ENCODE data around the gene ARHGAP26.

The ARHGAP26 gene

DNA sequence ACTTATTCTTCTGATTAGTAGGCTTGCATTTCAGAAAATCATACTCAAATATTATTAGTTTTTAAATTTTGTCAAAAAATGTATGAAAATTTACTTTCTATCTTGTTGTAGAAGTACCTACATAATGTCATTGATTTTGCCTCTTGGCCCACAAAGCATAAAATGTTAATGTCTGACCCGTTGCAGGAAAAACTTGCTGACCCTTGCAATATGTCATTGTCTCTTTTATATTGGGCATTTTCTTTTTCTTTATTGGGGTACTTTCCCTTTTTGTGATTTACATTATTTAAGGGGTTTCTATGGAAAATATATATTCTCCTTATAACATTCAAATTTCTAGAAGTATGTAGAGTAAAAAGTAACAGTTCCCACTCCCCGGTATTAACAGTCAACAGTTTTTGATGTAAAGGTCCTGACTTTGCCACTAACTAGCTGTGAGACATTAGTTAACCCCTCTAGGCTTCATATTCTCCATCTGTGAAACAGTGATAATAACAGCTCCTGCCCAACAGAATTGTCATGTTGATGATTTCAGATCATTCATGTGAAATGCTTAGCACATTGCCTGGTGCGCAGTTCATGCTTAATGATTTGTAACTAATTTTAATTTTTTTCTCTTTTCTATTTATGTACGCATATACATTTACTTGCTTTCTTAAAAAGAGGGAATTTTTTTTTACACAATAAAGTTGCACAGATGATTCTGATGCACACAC, 243.2 kb downstream of the ARHGAP26 start:
- no peak for DNase-seq (ENCODE audit: low read depth in 2 of 2)

- no peak for DNase-seq (ENCODE audit: low read depth in 2 of 2)
Observed at GRCh38 chr5:143014017-143014651, 244.0 kb downstream of the ARHGAP26 start.

GRCh38 chr5:143016777-143017516, 246.8 kb downstream of the ARHGAP26 start:
- DNase-seq (ENCODE audit: low read depth in 2 of 2) = no peak

- DNase-seq (ENCODE audit: low read depth in 2 of 2) = no peak
Observed at GRCh38 chr5:143017541-143017940, 247.4 kb downstream of the ARHGAP26 start.

DNA sequence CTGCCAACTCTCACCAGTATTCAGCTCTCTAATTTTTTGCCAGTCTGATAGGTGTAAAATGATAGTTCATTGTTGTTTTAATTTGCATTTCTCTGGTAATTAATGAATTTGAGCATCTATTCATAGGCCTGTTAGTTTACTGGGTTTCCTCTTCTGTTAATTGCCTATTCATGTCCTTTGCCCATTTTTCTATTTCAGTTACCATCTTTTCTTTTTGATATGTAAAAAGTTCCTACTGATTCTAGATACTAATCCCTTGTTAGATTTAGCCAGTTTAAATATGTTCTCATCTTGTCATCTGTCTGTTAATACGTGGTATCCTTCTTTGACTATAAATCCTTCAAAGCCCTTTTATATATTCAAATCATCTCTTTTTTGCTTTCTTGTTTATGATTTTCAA, 247.8 kb downstream of the ARHGAP26 start:
- no peak for DNase-seq (ENCODE audit: low read depth in 2 of 2)

- no peak for DNase-seq (ENCODE audit: low read depth in 2 of 2)
Observed at GRCh38 chr5:143019157-143019556, 249.0 kb downstream of the ARHGAP26 start.

GRCh38 chr5:143019614-143020515, 249.7 kb downstream of the ARHGAP26 start:
- no peak for DNase-seq (ENCODE audit: low read depth in 2 of 2)

DNA sequence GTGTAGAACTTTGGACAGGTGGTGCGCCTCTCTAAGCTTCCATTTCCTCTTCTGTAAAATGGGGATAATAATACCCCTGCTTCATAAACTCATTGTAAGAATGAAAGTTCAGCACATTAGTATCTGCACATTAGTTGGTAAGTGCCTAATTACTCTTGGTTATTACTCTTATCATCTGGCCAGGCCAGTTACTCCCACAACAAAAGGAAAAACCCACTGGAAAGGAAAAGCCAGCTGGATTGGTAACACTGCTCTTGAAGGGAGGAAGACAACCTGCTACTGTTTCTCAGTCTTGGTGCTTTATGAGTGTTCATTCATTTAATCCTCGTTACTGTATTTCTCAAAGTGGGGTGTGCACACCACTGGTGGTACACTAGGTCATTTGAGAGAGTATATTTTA, 251.4 kb downstream of the ARHGAP26 start:
- DNase-seq (ENCODE audit: low read depth in 2 of 2) = no peak

DNA sequence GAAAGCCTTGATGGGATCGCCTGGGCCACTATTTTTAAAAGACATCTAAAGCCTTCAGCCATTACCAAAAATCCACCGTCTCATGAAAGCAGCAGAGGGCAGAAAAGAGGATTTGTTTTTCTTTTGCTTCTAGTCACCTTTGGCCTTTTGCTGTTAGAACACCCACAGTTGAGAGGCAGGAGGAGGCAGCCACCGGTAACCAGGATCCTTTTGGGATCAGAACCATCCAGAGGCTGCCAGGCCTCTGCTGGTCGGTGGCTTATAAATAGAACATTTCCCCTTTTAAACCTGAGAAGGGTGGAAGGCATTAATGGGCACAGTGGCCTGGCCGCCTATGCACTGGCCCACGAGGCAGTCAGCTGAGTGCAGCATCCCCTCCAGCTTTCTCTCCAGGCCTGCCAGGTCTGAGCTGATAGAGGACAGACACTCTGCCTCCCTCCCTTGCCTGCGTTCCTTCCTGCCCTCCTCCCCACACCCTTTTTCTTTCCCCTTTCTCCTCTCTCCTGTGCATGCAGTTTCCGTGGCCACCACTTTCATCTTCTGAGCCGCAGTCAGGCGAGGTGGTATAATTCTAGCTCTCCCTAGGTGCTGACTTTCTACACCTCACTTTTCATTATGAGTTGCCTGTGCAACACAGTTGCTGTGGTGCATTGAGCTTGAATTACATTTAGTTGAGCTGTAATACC, 253.4 kb downstream of the ARHGAP26 start:
- no peak for DNase-seq (ENCODE audit: low read depth in 2 of 2)

- no peak for DNase-seq (ENCODE audit: low read depth in 2 of 2)
Observed at GRCh38 chr5:143024228-143024920, 254.2 kb downstream of the ARHGAP26 start.

- no peak for DNase-seq (ENCODE audit: low read depth in 2 of 2)
Observed at GRCh38 chr5:143025376-143025775, 255.2 kb downstream of the ARHGAP26 start.

DNA sequence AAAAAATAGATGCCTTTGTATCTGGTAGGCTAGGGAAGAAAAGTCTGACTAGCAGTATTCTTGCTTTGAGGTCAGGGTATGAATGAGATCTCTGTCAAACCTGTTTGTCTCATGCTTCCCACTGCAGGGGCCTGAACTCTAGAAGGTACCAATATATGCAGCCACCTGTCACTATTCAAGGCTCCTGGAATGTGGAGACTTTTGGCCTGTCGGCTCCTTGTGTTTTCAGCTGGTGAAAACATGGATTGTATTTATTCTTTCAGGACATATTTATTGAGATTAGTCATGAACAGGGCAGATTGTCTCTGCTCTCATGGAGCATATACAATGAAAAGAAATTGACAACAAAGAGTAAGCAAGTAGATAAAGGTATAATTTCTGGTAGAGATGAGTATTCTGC, 255.8 kb downstream of the ARHGAP26 start:
- no peak for DNase-seq (ENCODE audit: low read depth in 2 of 2)

- DNase-seq (ENCODE audit: low read depth in 2 of 2) = no peak
Observed at GRCh38 chr5:143026380-143026779, 256.2 kb downstream of the ARHGAP26 start.

DNA sequence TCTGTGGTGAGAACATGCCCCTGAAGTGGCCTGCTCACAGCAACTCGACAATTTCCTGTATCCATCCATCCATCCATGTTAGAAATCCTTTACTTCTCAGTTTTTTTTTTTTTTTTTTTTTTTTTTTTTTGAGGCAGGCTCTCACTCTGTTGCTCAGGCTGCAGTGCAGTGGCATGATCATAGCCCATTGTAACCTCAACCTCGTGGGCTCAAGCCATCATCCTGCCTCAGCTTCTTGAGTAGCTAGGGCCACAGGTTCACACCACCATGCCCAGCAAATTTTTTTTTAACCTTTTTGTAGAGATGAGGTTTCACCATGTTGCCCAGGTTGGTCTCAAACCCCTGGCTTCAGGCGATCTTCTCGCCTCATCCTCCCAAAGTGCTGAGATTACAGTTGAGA, 259.1 kb downstream of the ARHGAP26 start:
- no peak for DNase-seq (ENCODE audit: low read depth in 2 of 2)

DNA sequence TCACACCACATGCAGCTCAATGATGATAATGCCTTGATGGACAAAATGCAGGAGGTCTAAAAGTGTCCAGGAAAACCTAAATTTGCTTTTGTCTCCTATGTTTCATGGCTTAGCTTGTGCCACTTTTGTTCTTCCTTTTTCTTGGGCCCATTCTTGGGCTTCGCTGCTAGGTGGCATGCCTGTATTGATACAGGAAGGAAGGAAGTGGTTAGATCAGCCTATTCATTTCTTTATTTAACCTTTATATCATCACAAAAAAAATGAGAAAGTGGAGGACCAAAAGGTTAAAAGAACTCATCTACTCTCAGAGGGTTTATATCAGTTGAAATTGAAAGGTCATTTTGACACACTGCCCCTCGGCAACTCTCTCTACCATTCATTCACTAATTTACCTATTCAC, 260.2 kb downstream of the ARHGAP26 start:
- DNase-seq (ENCODE audit: low read depth in 2 of 2) = no peak

- DNase-seq (ENCODE audit: low read depth in 2 of 2) = no peak
Observed at GRCh38 chr5:143031781-143032580, 261.8 kb downstream of the ARHGAP26 start.

- DNase-seq (ENCODE audit: low read depth in 2 of 2) = no peak
Observed at GRCh38 chr5:143032581-143032836, 262.3 kb downstream of the ARHGAP26 start.

- DNase-seq (ENCODE audit: low read depth in 2 of 2) = no peak
Observed at GRCh38 chr5:143033535-143034250, 263.5 kb downstream of the ARHGAP26 start.

DNA sequence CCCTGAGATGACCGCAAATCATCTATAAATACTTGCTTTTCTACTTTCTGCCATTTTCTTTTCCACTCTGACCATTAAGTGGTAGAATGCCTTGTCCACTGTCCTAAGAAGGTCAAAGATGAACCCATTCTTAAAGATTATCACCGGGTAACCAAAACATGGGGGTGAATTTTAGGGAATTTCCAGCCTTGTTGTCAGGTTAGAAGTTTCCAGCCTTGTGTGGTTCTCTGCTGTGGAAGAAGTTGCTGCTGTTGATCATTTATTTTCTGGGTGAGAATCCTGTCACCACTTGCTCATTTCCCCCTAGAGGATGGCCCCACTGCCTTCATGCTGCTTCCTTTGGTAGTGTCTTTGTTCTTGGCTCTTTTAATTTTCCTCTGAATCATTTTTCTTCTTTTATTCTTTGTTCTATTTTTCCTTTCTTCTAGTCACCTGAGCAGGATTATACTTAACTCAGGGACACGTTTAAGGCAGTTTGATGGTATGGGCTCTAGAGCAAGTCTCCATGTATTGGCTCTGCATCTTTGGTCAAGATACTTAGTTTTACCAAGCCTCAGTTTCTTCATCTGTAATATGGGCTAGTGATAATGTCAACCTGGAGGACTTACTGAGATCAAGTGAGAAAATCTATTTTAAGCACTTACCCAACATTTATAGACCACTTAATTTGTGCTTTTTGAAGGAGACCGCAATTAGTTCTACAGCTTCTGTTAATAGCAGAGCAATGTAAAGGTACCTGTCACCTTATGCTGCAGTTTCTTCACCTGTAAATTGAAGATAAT, 266.2 kb downstream of the ARHGAP26 start:
- no peak for DNase-seq (ENCODE audit: low read depth in 2 of 2)

All from activated CD4-positive, alpha-beta T cell treated with anti-CD3 and anti-CD28 coated beads for 24 hours (primary cell).